Esophagus muscularis mucosa (tissue), 4 donors: ENCODE measurements around the gene COX4I1.

Source experiments
- EP300 ChIP-seq: sonication (generic); formaldehyde crosslinking; IDR thresholded peaks from one replicate; pipeline ENCODE4 v1.6.1; 2017; ENCODE audit warnings: antibody characterized with exemption
- POLR2A ChIP-seq: fragments of 450-650 bp; IDR thresholded peaks from one replicate; pipeline ENCODE4 v1.6.1; 2017; ENCODE audit warnings: antibody characterized with exemption, moderate library complexity, mild to moderate bottlenecking, low read depth
- POLR2AphosphoS5 ChIP-seq, 2 donors: sonication (generic); formaldehyde crosslinking; IDR thresholded peaks; one replicate each; pipeline ENCODE4 v1.6.1; 2017; ENCODE audit warnings: antibody characterized with exemption in 2 of 2
- TF ChIP-seq, protein P1 (sequence below), 3 experiments: fragments of 200-600 bp in 2 of 3; fragments of 450-650 bp in 1 of 3; sonication (generic) in 2 of 3; IDR thresholded peaks; one replicate each; pipeline ENCODE4 v1.5.1; 2017 to 2019; ENCODE audit warnings: antibody characterized with exemption in 3 of 3, mild to moderate bottlenecking in 2 of 3, moderate library complexity in 1 of 3

DNA sequence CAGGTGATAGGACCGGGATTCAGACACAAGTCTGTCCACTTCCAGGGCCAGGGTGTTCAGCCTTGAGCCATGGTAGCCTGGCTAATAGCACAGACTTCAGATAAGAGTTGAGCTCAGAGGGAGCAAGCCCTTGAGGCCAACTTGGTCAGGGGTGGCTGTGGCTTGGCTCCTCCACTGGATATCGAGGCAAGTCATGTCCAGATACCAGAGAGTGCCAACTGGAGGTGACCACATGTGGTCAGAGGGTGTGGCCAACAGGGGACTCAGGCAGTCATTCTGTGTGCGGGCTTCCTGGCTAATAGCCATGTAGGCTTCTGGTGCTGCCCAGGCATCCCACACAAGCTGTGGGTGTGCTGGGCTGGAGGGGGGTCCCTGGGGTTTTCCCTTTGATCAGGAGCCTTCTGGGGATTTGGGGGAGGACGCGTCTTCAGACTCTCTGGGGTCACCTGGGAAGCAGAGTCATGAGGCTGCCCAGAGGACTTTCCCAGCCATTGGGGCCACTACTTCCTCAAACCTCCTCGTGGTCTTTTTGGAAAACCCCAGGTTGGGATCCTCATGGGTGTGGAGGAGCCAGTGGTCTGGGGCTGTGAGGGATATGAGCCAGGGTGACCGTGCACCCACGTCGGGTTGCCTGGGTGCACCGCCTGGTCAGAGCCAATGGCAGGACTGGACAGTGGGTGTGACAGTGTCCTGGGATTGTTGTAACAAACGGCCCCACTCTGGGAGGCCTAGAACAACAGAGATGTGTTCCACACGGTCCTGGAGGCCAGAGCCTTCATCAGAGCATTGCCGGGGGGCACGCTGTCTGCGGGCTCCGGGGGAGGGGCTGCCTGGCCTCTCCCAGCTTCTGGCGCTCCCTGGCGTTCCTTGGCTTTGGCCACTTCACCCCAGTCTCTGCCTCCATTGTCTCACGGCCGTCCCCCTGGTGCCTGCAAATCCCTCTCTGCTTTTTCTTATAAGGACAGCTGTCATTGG lies 25.0 kb downstream of the COX4I1 start:
- TF ChIP-seq, protein P1, sequence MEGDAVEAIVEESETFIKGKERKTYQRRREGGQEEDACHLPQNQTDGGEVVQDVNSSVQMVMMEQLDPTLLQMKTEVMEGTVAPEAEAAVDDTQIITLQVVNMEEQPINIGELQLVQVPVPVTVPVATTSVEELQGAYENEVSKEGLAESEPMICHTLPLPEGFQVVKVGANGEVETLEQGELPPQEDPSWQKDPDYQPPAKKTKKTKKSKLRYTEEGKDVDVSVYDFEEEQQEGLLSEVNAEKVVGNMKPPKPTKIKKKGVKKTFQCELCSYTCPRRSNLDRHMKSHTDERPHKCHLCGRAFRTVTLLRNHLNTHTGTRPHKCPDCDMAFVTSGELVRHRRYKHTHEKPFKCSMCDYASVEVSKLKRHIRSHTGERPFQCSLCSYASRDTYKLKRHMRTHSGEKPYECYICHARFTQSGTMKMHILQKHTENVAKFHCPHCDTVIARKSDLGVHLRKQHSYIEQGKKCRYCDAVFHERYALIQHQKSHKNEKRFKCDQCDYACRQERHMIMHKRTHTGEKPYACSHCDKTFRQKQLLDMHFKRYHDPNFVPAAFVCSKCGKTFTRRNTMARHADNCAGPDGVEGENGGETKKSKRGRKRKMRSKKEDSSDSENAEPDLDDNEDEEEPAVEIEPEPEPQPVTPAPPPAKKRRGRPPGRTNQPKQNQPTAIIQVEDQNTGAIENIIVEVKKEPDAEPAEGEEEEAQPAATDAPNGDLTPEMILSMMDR (IDR thresholded peaks at IDR 0.05), result no peak
- no peak for TF ChIP-seq POLR2AphosphoS5 (IDR thresholded peaks at IDR 0.05)
- no peak for TF ChIP-seq POLR2A
- TF ChIP-seq EP300, result no peak
